Lower lobe of right lung (tissue), 2 donors: ENCODE measurements around the gene KRTAP2-2. TPM values are rescaled to one million over a fixed set of nuclear protein-coding genes. Genes with fewer than 3 reads are reported as not detected.
"Not testable (repeated sequence)": the region's sequence is repeated elsewhere in the genome, so short reads cannot be mapped to it uniquely, and the experiment has no call there.

Experiments used
- ATAC-seq, 2 donors: fragments of 200-7000 bp; cut with Tn5 transposase; one replicate each; pipeline ENCODE4 v1.9.1; 2020 to 2022; ENCODE audit warnings: mild to moderate bottlenecking in 2 of 2, moderate library complexity in 2 of 2
- DNase-seq: peaks from one replicate; pipeline ENCODE4 v3.0.0-alpha.2; 2020
- H3K27ac ChIP-seq: fragments of 200-600 bp; one replicate; pipeline ENCODE4 v1.8.0; 2022
- H3K27me3 ChIP-seq: fragments of 200-600 bp; one replicate; pipeline ENCODE4 v1.8.0; 2022; ENCODE audit warnings: low read depth
- H3K36me3 ChIP-seq: fragments of 200-600 bp; one replicate; pipeline ENCODE4 v1.8.0; 2022; ENCODE audit warnings: mild to moderate bottlenecking
- H3K4me1 ChIP-seq: fragments of 200-600 bp; one replicate; pipeline ENCODE4 v1.8.0; 2022
- H3K4me3 ChIP-seq: fragments of 200-600 bp; one replicate; pipeline ENCODE4 v1.8.0; 2022; ENCODE audit warnings: mild to moderate bottlenecking
- H3K9me3 ChIP-seq: fragments of 200-600 bp; one replicate; pipeline ENCODE4 v1.8.0; 2022
- intact Hi-C: fragments of 100-400 bp; cut with DNase I; formaldehyde crosslinking; loops from one replicate; pipeline ENCODE4 v1.11.0; 2022
- total RNA-seq: library from RNA; stranded (reverse); fragmentation: NEBNext Ultra II Directional; extraction: Animal tissue kit (Norgen Biotek cat#: 25700); gene quantifications from one replicate; pipeline ENCODE4 v1.2.1, GENCODE V29; 2021
- TF ChIP-seq, protein P1 (sequence below): fragments of 200-600 bp; IDR thresholded peaks from one replicate; pipeline ENCODE4 v1.8.0; 2022; ENCODE audit warnings: antibody characterized with exemption, mild to moderate bottlenecking
- donor health status: DM: no; HTN: yes; CAD: no; lungs with severe emphysema.

Gene KRTAP2-2
- total RNA-seq, 1 donor from 2014 or later = not detected

DNA sequence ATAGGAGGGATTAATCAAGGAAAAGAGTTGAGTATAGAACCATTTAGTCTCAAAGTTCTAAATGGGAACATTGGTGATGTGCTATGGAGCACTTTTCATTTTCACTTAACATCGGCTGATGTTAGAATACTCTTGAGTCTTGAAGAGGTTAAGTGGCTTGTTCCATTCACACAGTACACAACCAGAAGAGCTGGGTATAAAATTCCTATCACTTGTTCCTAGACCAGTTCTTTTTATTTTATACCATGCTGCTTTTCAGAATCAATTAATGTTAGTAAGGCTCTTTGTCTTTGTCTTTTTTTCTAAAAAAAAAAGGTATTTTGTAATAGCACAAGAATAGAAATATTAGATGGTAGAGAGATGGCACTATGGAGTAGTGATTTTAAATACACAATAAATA lies 12.1 kb downstream of the KRTAP2-2 start:
- peaks cover 9% of the 10 kb centered on the region for H3K27me3 ChIP-seq
- TF ChIP-seq, protein P1, sequence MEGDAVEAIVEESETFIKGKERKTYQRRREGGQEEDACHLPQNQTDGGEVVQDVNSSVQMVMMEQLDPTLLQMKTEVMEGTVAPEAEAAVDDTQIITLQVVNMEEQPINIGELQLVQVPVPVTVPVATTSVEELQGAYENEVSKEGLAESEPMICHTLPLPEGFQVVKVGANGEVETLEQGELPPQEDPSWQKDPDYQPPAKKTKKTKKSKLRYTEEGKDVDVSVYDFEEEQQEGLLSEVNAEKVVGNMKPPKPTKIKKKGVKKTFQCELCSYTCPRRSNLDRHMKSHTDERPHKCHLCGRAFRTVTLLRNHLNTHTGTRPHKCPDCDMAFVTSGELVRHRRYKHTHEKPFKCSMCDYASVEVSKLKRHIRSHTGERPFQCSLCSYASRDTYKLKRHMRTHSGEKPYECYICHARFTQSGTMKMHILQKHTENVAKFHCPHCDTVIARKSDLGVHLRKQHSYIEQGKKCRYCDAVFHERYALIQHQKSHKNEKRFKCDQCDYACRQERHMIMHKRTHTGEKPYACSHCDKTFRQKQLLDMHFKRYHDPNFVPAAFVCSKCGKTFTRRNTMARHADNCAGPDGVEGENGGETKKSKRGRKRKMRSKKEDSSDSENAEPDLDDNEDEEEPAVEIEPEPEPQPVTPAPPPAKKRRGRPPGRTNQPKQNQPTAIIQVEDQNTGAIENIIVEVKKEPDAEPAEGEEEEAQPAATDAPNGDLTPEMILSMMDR = no peak
- H3K4me1 ChIP-seq = no peaks in the 10 kb centered on the region
- intact Hi-C loops = no loop called here
- H3K9me3 ChIP-seq = no peaks in the 10 kb centered on the region
- H3K36me3 ChIP-seq = no peaks in the 10 kb centered on the region
- no peak overlapping the region for H3K27ac ChIP-seq
- no peak for DNase-seq
- H3K4me3 ChIP-seq = no peak overlapping the region
- no peak for ATAC-seq

DNA sequence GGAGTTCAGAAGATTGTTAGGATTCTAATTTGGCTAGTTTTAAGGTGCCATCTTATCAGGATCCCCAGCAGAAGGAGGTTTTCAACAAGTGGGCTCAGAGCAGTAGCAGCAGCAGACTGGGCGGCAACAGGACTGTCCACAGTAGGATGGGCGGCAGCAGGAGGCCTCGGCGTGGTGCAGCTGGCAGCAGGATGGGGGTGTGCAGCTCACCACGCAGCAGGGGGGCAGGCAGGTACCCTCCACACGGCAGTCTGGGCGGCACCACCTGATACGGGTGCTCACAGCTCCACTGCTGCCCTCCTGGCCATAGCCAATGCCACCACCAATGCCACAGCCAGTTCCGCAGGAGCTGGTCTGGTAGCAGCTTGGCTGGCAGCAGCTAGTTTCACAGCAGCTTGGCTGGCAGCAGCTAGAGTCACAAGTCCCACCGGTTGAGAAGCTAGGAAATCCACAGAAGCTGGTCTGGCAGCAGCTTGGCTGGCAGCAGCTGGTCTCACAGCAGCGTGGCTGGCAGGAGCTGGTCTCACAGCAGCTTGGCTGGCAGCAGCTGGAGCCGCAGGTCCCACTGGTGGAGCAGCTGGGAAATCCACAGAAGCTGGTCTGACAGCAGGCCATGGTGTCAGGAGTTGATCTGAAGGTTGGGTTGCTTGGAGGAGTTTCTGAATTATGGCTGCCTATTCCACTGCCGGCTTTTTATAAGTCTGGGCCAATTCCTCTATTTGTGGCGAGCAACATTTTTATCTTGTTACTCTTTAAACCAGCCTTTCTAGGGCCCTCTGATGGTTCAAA lies 14.1 kb downstream of the KRTAP2-2 start, which contains the start of gene KRTAP1-1:
KRTAP1-1 (minus strand) TSS at position 668 of the 789 bp plus-strand sequence; CDS start at position 615, 53 bp downstream.
- ATAC-seq = not testable (repeated sequence)

DNA sequence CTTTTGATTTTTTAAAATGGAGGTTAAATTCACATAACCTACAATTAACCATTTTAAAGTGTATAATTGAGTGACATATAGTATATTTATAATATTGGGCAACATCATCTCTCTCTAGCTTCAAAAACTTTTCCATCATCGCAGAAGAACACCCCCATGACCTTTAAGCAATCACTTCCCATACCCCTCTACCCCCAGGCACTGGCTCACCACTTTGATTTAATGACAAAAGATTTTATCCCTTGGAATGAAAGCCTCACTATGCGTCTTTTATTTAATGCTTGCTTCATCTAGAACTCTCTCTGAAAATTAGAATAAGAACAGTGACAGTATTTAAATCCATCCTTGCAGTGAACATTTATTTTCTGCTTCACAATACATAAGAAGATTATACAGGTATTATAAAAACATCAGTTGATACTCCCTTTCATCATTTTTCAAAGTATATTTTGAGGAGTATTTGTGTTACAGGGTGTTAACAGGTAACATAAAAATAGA lies 17.1 kb downstream of the KRTAP2-2 start:
- Histone ChIP-seq H3K27ac (no peak overlapping the region), H3K4me1 (no peaks in the 10 kb centered on the region), H3K4me3 (no peak overlapping the region), H3K27me3 (no peaks in the 10 kb centered on the region), H3K36me3 (no peaks in the 10 kb centered on the region), H3K9me3 (no peaks in the 10 kb centered on the region)
- intact Hi-C loops = no loop called here
- DNase-seq = no peak
- no peak for ATAC-seq
- TF ChIP-seq, protein P1 = no peak

More for the DNA sequence above, 14.1 kb downstream of the KRTAP2-2 start, which contains the start of gene KRTAP1-1:
- H3K4me1 ChIP-seq, DNase-seq, intact Hi-C loops, H3K4me3 ChIP-seq, H3K27ac ChIP-seq, H3K9me3 ChIP-seq, H3K36me3 ChIP-seq, H3K27me3 ChIP-seq: not testable (repeated sequence)

DNA sequence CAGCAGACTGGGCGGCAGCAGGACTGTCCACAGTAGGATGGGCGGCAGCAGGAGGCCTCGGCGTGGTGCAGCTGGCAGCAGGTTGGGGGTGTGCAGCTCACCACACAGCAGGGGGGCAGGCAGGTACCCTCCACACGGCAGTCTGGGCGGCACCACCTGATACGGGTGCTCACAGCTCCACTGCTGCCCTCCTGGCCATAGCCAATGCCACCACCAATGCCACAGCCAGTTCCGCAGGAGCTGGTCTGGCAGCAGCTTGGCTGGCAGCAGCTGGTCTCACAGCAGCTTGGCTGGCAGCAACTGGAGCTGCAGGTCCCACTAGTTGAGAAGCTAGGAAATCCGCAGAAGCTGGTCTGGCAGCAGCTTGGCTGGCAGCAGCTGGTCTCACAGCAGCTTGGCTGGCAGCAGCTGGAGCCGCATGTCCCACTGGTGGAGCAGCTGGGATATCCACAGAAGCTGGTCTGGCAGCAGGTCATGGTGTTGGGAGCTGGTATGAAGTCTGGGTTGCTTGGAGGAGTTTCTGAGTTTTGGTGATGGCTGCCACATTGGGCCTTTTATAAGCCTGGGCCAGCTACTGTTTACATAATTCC lies 20.6 kb downstream of the KRTAP2-2 start, which contains the start of gene KRTAP1-3:
KRTAP1-3 (minus strand) TSS at position 529 of the 590 bp plus-strand sequence; CDS start at position 476, 53 bp downstream.
- H3K27ac ChIP-seq, H3K4me3 ChIP-seq, intact Hi-C loops, H3K27me3 ChIP-seq, H3K9me3 ChIP-seq, ATAC-seq, H3K4me1 ChIP-seq, DNase-seq, H3K36me3 ChIP-seq: not testable (repeated sequence)

DNA sequence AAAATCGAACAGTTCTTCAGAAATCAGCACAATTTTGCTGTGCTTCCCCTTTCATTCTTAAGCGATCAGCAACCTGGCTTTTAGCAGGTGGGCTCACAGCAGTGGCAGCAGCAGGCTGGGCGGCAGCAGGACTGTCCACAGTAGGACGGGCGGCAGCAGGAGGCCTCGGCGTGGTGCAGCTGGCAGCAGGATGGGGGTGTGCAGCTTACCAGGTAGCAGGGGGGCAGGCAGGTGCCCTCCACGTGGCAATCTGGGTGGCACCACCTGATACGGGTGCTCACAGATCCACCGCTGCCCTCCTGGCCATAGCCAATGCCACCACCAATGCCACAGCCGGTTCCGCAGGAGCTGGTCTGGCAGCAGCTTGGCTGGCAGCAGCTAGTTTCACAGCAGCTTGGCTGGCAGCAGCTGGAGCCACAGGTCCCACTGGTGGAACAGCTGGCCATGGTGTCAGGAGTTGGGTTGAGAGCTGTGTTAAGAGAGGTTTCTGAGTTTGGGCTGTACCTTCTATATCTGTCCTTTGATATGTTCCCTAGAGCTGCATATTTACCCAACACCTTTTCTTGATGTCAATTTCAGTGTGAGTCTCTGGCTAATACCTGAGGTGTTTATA lies 25.3 kb downstream of the KRTAP2-2 start, which contains the start of gene KRTAP1-4:
KRTAP1-4 (minus strand) TSS at position 563 of the 613 bp plus-strand sequence; CDS start at position 446, 117 bp downstream.
- Histone ChIP-seq H3K9me3 (no peaks in the 10 kb centered on the region), H3K4me1 (no peaks in the 10 kb centered on the region), H3K4me3 (no peak within 1 kb of the TSS), H3K27ac (no peak within 1 kb of the TSS), H3K27me3 (no peaks in the 10 kb centered on the region), H3K36me3 (no peaks in the 10 kb centered on the region)
- intact Hi-C loops = no loop called here
- TF ChIP-seq, protein P1 = no peak
- DNase-seq (no peak), ATAC-seq (no peak)

DNA sequence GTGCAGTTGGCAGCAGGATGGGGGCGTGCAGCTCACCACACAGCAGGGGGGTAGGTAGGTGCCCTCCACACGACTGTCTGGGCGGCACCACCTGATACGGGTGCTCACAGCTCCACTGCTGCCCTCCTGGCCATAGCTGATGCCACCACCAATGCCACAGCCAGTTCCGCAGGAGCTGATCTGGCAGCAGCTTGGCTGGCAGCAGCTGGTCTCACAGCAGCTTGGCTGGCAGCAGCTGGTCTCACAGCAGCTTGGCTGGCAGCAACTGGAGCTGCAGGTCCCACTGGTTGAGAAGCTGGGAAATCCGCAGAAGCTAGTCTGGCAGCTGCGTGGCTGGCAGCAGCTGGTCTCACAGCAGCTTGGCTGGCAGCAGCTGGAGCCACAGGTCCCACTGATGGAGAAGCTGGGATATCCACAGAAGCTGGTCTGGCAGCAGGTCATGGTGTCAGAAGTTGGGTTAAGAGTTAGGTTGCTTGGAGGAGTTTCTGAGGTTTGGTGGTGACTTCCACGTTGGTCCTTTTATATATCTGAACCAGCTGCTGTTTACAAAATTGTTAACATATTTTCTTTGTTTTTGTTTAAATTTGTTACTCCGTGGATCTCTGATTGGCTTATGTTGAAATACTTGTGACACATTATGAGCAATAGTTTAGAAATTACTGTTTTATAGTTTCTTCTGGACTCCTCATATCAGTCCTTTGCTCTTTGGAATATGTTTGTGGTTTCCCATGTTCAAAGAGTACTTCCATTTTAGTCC lies 28.1 kb downstream of the KRTAP2-2 start, which contains the start of gene KRTAP1-5:
KRTAP1-5 (minus strand) TSS at position 494 of the 757 bp plus-strand sequence; CDS start at position 441, 53 bp downstream.
- Histone ChIP-seq H3K27me3 (no peaks in the 10 kb centered on the region), H3K27ac (no peak within 1 kb of the TSS), H3K4me1 (no peaks in the 10 kb centered on the region), H3K36me3 (no peaks in the 10 kb centered on the region), H3K4me3 (no peak within 1 kb of the TSS), H3K9me3 (no peaks in the 10 kb centered on the region)
- ATAC-seq (no peak), DNase-seq (no peak)
- TF ChIP-seq, protein P1 = no peak
- intact Hi-C loops = no loop called here
